Endodermal cell (in vitro differentiated cells): ENCODE results near the gene SMAD3. TPM values are rescaled to one million over a fixed set of nuclear protein-coding genes. Genes with fewer than 3 reads are reported as not detected.

Experiments used
- DNase-seq: peaks from one replicate; pipeline ENCODE4 v3.0.0-alpha.2; 2017
- H3K27ac ChIP-seq: 2 replicates; pipeline ENCODE4 v1.5.1; 2013; ENCODE audit warnings: mild to moderate bottlenecking, low read depth, low read length, moderate library complexity
- H3K27me3 ChIP-seq: 2 replicates; pipeline ENCODE4 v1.6.1; 2013; ENCODE audit warnings: mild to moderate bottlenecking, low read length, moderate library complexity; ENCODE audit not compliant: insufficient read depth, control insufficient read depth, poor library complexity, severe bottlenecking
- H3K36me3 ChIP-seq: 2 replicates; pipeline ENCODE4 v1.7.0; 2013; ENCODE audit warnings: mild to moderate bottlenecking, low read length, moderate library complexity; ENCODE audit not compliant: control insufficient read depth, insufficient read depth
- H3K4me1 ChIP-seq: one replicate; pipeline ENCODE4 v1.7.0; 2013; ENCODE audit warnings: low read length; ENCODE audit not compliant: control insufficient read depth, insufficient read depth
- H3K4me3 ChIP-seq: 2 replicates; pipeline ENCODE4 v1.5.1; 2013; ENCODE audit warnings: mild to moderate bottlenecking, low read length, moderate library complexity
- H3K9ac ChIP-seq: 2 replicates; pipeline ENCODE4 v1.6.1; 2013; ENCODE audit warnings: mild to moderate bottlenecking, low read length, moderate library complexity; ENCODE audit not compliant: poor library complexity, severe bottlenecking; ENCODE audit errors: extremely low read depth
- H3K9me3 ChIP-seq: 2 replicates; pipeline ENCODE4 v1.6.1; 2013; ENCODE audit warnings: mild to moderate bottlenecking, low read length, moderate library complexity; ENCODE audit not compliant: control insufficient read depth
- H3K27ac Mint-ChIP-seq: 2 replicates; pipeline ENCODE4 v1.8.0; 2020; ENCODE audit warnings: mixed read lengths
- H3K27me3 Mint-ChIP-seq: 2 replicates; pipeline ENCODE4 v1.8.0; 2021; ENCODE audit warnings: mild to moderate bottlenecking, mixed read lengths; ENCODE audit not compliant: insufficient read depth
- H3K36me3 Mint-ChIP-seq: 2 replicates; pipeline ENCODE4 v1.8.0; 2020; ENCODE audit warnings: low read depth, mixed read lengths
- H3K4me1 Mint-ChIP-seq: 2 replicates; pipeline ENCODE4 v1.8.0; 2020; ENCODE audit warnings: mixed read lengths
- H3K4me3 Mint-ChIP-seq: 2 replicates; pipeline ENCODE4 v1.8.0; 2020; ENCODE audit warnings: mild to moderate bottlenecking, moderate library complexity, mixed read lengths
- H3K9me3 Mint-ChIP-seq: 2 replicates; pipeline ENCODE4 v1.8.0; 2020; ENCODE audit warnings: mild to moderate bottlenecking, mixed read lengths
- WGBS, 2 experiments: methylation state at CpG; one replicate each; pipeline versions ENCODE4 v1.1.5 to v1.1.7; 2013; ENCODE audit warnings: missing lambda C conversion rate in 2 of 2, mixed read lengths in 1 of 2; ENCODE audit not compliant: insufficient coverage in 1 of 2, insufficient read length in 1 of 2; 5-methylcytosine and 5-hydroxymethylcytosine counted together
- total RNA-seq, 2 donors: library from RNA; stranded (reverse); fragmentation: NEBNext Ultra II Directional in 1 of 2; extraction: Animal tissue kit (Norgen Biotek cat#: 25700) in 1 of 2; gene quantifications; 2 replicates in 1 of 2; 3 replicates in 1 of 2; pipeline ENCODE4 v1.2.1, GENCODE V29; 2021
- TF ChIP-seq, protein P1 (sequence below): fragments of 200-600 bp; sonication (generic); conservative IDR thresholded peaks from 2 replicates; pipeline ENCODE4 v1.5.0; 2021; ENCODE audit warnings: antibody characterized with exemption, mild to moderate bottlenecking

Gene SMAD3
- total RNA-seq, 2 donors from 2014 or later = 7.8 to 9.6 TPM

- no peaks in the 10 kb centered on the region for H3K9me3 Mint-ChIP-seq
- Histone ChIP-seq H3K4me3 (no peak overlapping the region), H3K9me3 (no peaks in the 10 kb centered on the region), H3K9ac (no peak overlapping the region), H3K36me3 (peaks cover 31% of the 10 kb centered on the region), H3K4me1 (peaks cover 20% of the 10 kb centered on the region), H3K27me3 (no peaks in the 10 kb centered on the region), H3K27ac (no peak overlapping the region)
- peaks cover 33% of the 10 kb centered on the region for H3K4me1 Mint-ChIP-seq
- no peak overlapping the region for H3K27ac Mint-ChIP-seq
- H3K36me3 Mint-ChIP-seq = no peaks in the 10 kb centered on the region
- 81 to 85% methylated on average over 11 of the region's 11 CpGs for WGBS, 2 experiments
- TF ChIP-seq, protein P1, sequence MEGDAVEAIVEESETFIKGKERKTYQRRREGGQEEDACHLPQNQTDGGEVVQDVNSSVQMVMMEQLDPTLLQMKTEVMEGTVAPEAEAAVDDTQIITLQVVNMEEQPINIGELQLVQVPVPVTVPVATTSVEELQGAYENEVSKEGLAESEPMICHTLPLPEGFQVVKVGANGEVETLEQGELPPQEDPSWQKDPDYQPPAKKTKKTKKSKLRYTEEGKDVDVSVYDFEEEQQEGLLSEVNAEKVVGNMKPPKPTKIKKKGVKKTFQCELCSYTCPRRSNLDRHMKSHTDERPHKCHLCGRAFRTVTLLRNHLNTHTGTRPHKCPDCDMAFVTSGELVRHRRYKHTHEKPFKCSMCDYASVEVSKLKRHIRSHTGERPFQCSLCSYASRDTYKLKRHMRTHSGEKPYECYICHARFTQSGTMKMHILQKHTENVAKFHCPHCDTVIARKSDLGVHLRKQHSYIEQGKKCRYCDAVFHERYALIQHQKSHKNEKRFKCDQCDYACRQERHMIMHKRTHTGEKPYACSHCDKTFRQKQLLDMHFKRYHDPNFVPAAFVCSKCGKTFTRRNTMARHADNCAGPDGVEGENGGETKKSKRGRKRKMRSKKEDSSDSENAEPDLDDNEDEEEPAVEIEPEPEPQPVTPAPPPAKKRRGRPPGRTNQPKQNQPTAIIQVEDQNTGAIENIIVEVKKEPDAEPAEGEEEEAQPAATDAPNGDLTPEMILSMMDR = no peak
- no peak for DNase-seq
- peaks cover 6% of the 10 kb centered on the region for H3K27me3 Mint-ChIP-seq
- no peak overlapping the region for H3K4me3 Mint-ChIP-seq
These were observed 113.3 kb downstream of the SMAD3 start for GRCh38 chr15:67178569-67179210.

DNA sequence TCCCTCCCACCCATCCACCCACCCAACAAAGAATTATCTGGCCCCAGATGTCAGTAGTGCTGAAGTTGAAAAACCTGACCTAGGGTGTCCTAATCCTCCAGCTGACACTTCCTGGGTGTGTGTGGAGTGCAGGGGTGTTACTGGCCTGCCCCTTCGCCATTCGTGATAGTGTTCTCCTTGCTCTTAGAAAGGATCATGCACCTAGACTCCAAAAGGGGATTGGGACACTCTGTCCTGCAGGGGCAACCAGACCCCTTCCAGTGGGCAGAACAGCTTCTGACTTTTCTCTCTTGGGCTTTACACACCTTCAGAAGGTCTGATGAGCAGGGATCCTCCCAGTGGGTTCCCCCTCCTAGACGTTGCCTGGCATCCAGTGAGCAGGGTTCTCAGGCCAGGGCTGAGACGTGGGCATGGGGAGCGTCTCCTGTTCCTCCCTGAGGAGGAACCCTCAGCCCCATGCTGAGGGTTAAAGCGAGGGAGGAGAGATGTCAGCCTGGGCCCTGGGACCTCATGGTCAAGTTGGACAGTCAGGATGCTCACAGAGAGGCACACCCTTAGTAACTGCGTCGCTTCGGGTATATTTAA is 114.1 kb downstream of the SMAD3 start:
- TF ChIP-seq, protein P1 = no peak
- WGBS, 2 experiments = 91 to 94% methylated on average over 8 to 9 of the region's 9 CpGs
- peaks cover 20% of the 10 kb centered on the region for H3K4me1 ChIP-seq
- no peak overlapping the region for H3K4me3 Mint-ChIP-seq
- peaks cover 33% of the 10 kb centered on the region for H3K4me1 Mint-ChIP-seq
- H3K27ac ChIP-seq = no peak overlapping the region
- no peak for DNase-seq
- no peaks in the 10 kb centered on the region for H3K27me3 ChIP-seq
- H3K4me3 ChIP-seq = no peak overlapping the region
- H3K36me3 ChIP-seq = peaks cover 29% of the 10 kb centered on the region
- no peak overlapping the region for H3K9ac ChIP-seq
- H3K36me3 Mint-ChIP-seq = no peaks in the 10 kb centered on the region
- H3K9me3 Mint-ChIP-seq = no peaks in the 10 kb centered on the region
- H3K9me3 ChIP-seq = no peaks in the 10 kb centered on the region
- no peak overlapping the region for H3K27ac Mint-ChIP-seq
- H3K27me3 Mint-ChIP-seq = no peaks in the 10 kb centered on the region

GRCh38 chr15:67180035-67180434 is 114.6 kb downstream of the SMAD3 start:
- no peak overlapping the region for H3K27ac ChIP-seq
- no peak overlapping the region for H3K27ac Mint-ChIP-seq
- H3K4me1 Mint-ChIP-seq = peaks cover 29% of the 10 kb centered on the region
- no peaks in the 10 kb centered on the region for H3K9me3 ChIP-seq
- no peak for DNase-seq
- no peak overlapping the region for H3K4me3 ChIP-seq
- peaks cover 30% of the 10 kb centered on the region for H3K36me3 ChIP-seq
- H3K27me3 ChIP-seq = no peaks in the 10 kb centered on the region
- H3K4me1 ChIP-seq = peaks cover 20% of the 10 kb centered on the region
- H3K36me3 Mint-ChIP-seq = no peaks in the 10 kb centered on the region
- H3K27me3 Mint-ChIP-seq = no peaks in the 10 kb centered on the region
- WGBS, 2 experiments = 95 to 97% methylated on average over 11 of the region's 11 CpGs
- H3K9ac ChIP-seq = no peak overlapping the region
- TF ChIP-seq, protein P1 = no peak
- H3K4me3 Mint-ChIP-seq = no peak overlapping the region
- H3K9me3 Mint-ChIP-seq = no peaks in the 10 kb centered on the region
